ENCODE measurements around the gene SFMBT2. TPM values are rescaled to one million over a fixed set of nuclear protein-coding genes. Genes with fewer than 3 reads are reported as not detected.

SFMBT2 gene
- total and polyA plus RNA-seq, 10 of the 15 experiments (the other 5 are each of a cell fraction or from before 2014, with no cell fraction given): 2.8 to 29.6 (median 15.1) TPM

DNA sequence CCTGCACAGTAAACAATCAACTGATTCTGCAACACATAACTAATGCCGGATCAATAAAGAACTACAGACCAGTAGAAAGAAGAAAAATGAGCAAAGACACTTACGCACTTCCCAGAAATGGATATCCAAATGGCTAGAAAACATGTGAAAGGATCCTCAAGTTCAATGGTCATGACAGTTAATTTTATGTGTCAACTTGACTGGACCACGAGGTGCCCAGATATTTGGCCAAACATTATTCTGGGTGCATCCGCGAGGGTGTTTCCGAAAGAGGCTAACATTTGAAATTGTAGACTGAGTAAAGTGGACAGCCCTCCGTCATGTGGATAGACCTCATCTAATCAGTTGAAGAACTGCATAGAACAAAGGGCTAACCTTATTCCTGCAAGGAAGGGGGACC lies 102.0 kb downstream of the SFMBT2 start:
- POLR2A ChIA-PET: no interaction called here
- Histone ChIP-seq H3K4me3 (no peak overlapping the region), H3K27ac (ENCODE audit: control insufficient read depth, insufficient read depth) (no peak overlapping the region), H4K20me1 (ENCODE audit: control insufficient read depth, insufficient read depth) (no peaks in the 10 kb centered on the region), H2AFZ (ENCODE audit: control insufficient read depth, low read depth, low read length) (no peak overlapping the region), H3K4me1 (ENCODE audit: control insufficient read depth, insufficient read depth, low read length) (peaks cover 5% of the 10 kb centered on the region; the same call in 1 of the 2 replicates), H3K9me3 (replicated peaks; ENCODE audit: control insufficient read depth, insufficient read depth, low read length) (peaks cover 14% of the 10 kb centered on the region), H3K27me3 (replicated peaks in 1 of 2; ENCODE audit: control insufficient read depth in 2 of 2, insufficient read depth in 2 of 2, low read length in 1 of 2) (no peaks in the 10 kb centered on the region), H3K79me2 (ENCODE audit: control insufficient read depth, insufficient read depth, low read length) (peaks cover 68% of the 10 kb centered on the region), H3K36me3 (ENCODE audit: control insufficient read depth in 2 of 2, insufficient read depth in 2 of 2, low read length in 1 of 2) (peaks cover 12 to 26% of the 10 kb centered on the region in 2 experiments), H3K9ac (ENCODE audit: control insufficient read depth, insufficient read depth, low read length) (no peak overlapping the region), H3K4me2 (ENCODE audit: control insufficient read depth, insufficient read depth) (no peak overlapping the region)
- intact Hi-C loops (cut with micrococcal nuclease; ENCODE audit: unreplicated experiment): no loop called here
- FAIRE-seq (no peak), ATAC-seq (no peak), DNase-seq (ENCODE audit: low read depth, low spot score) (no peak)
- CTCF ChIA-PET: no interaction called here
- SMC1A ChIA-PET (ENCODE audit: uncharacterized antibody, unreplicated experiment): no interaction called here
- RAD21 ChIA-PET (ENCODE audit: unreplicated experiment): no interaction called here
- BruUV-seq (replicated peaks): no TSS peak
- WGBS (ENCODE audit: insufficient coverage, insufficient replicate concordance, low lambda C conversion rate, missing lambda C conversion rate): 99% methylated on average over 7 of the region's 7 CpGs
- in situ Hi-C loops (cut with MboI): no loop called here
- TF ChIP-seq POLR2AphosphoS2 (IDR thresholded peaks at IDR 0.05; ENCODE audit: low read depth, low read length): no peak
- TF ChIP-seq SREBF1 (IDR thresholded peaks at IDR 0.05; ENCODE audit: low read length): no peak
- TF ChIP-seq STAT1 (conservative IDR thresholded peaks at IDR 0.05): no peak
- no peak for TF ChIP-seq CREM (IDR thresholded peaks at IDR 0.05; ENCODE audit: low read depth)
- no peak for TF ChIP-seq BRCA1 (IDR thresholded peaks at IDR 0.05; ENCODE audit: low read depth, low read length)
- no peak for TF ChIP-seq CEBPB (IDR thresholded peaks at IDR 0.05; ENCODE audit: borderline replicate concordance in 1 of 2, low read depth in 2 of 2, low read length in 2 of 2)
- TF ChIP-seq NFYA (IDR thresholded peaks at IDR 0.05; ENCODE audit: borderline replicate concordance, low read depth, low read length): no peak
- no peak for TF ChIP-seq E4F1 (IDR thresholded peaks at IDR 0.05; ENCODE audit: borderline replicate concordance, partially characterized antibody)
- TF ChIP-seq, protein P1, sequence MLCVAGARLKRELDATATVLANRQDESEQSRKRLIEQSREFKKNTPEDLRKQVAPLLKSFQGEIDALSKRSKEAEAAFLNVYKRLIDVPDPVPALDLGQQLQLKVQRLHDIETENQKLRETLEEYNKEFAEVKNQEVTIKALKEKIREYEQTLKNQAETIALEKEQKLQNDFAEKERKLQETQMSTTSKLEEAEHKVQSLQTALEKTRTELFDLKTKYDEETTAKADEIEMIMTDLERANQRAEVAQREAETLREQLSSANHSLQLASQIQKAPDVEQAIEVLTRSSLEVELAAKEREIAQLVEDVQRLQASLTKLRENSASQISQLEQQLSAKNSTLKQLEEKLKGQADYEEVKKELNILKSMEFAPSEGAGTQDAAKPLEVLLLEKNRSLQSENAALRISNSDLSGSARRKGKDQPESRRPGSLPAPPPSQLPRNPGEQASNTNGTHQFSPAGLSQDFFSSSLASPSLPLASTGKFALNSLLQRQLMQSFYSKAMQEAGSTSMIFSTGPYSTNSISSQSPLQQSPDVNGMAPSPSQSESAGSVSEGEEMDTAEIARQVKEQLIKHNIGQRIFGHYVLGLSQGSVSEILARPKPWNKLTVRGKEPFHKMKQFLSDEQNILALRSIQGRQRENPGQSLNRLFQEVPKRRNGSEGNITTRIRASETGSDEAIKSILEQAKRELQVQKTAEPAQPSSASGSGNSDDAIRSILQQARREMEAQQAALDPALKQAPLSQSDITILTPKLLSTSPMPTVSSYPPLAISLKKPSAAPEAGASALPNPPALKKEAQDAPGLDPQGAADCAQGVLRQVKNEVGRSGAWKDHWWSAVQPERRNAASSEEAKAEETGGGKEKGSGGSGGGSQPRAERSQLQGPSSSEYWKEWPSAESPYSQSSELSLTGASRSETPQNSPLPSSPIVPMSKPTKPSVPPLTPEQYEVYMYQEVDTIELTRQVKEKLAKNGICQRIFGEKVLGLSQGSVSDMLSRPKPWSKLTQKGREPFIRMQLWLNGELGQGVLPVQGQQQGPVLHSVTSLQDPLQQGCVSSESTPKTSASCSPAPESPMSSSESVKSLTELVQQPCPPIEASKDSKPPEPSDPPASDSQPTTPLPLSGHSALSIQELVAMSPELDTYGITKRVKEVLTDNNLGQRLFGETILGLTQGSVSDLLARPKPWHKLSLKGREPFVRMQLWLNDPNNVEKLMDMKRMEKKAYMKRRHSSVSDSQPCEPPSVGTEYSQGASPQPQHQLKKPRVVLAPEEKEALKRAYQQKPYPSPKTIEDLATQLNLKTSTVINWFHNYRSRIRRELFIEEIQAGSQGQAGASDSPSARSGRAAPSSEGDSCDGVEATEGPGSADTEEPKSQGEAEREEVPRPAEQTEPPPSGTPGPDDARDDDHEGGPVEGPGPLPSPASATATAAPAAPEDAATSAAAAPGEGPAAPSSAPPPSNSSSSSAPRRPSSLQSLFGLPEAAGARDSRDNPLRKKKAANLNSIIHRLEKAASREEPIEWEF (IDR thresholded peaks at IDR 0.05; ENCODE audit: insufficient replicate concordance, low read depth, low read length): no peak
- TF ChIP-seq ZNF592 (IDR thresholded peaks at IDR 0.05): no peak
- TF ChIP-seq SPI1 (IDR thresholded peaks at IDR 0.05; ENCODE audit: borderline replicate concordance, insufficient read depth, low read depth, low read length): no peak
